H1 (cell line): ENCODE results near the gene ELP4. TPM values are rescaled to one million over a fixed set of nuclear protein-coding genes. Genes with fewer than 3 reads are reported as not detected.
"Not testable (repeated sequence)": the region's sequence is repeated elsewhere in the genome, so short reads cannot be mapped to it uniquely, and the experiment has no call there.

Source experiments
- CTCF ChIA-PET: fragments of 300-600 bp; sonication (Branson Sonifier 250); formaldehyde crosslinking; loops from one replicate; lab custom pipeline; 2021; ENCODE audit not compliant: partially characterized antibody; lab: Charles Lee
- POLR2A ChIA-PET: fragments of 300-600 bp; sonication (Branson Sonifier 250); formaldehyde crosslinking; loops from one replicate; lab custom pipeline; 2021; ENCODE audit warnings: inconsistent platforms; ENCODE audit not compliant: partially characterized antibody; lab: Charles Lee
- DNase-seq, 2 experiments: peaks; one replicate each; pipeline versions ENCODE4 v3.0.0 to v3.0.0-alpha.2; 2010 to 2022; ENCODE audit warnings: low spot score in 2 of 2, low read depth in 1 of 2, mixed read lengths in 1 of 2
- FAIRE-seq: peaks from 2 replicates; lab custom pipeline; 2011; peaks lifted over from hg19 to GRCh38; lab: Jason Lieb, UNC
- H2AFZ ChIP-seq: 2 replicates; pipeline ENCODE4 v1.8.1; 2012; ENCODE audit warnings: low read length, inconsistent platforms
- H2AK5ac ChIP-seq: 2 replicates; pipeline ENCODE4 v1.6.1; 2013; ENCODE audit warnings: low read depth, low read length
- H2BK120ac ChIP-seq: replicated peaks from 2 replicates; pipeline ENCODE3; 2013; ENCODE audit warnings: low read depth, low read length, inconsistent platforms
- H2BK12ac ChIP-seq: 2 replicates; pipeline ENCODE4 v1.6.1; 2013; ENCODE audit warnings: low read depth, low read length
- H2BK15ac ChIP-seq: 2 replicates; pipeline ENCODE4 v1.6.1; 2013; ENCODE audit warnings: low read length
- H2BK20ac ChIP-seq: 2 replicates; pipeline ENCODE4 v1.6.1; 2013; ENCODE audit warnings: low read length
- H2BK5ac ChIP-seq: 2 replicates; pipeline ENCODE4 v1.6.1; 2013; ENCODE audit warnings: low read depth, low read length
- H3K14ac ChIP-seq: 2 replicates; pipeline ENCODE4 v1.6.1; 2013; ENCODE audit warnings: inconsistent platforms; ENCODE audit not compliant: insufficient read length
- H3K18ac ChIP-seq: 2 replicates; pipeline ENCODE4 v1.6.1; 2013; ENCODE audit warnings: low read length; ENCODE audit errors: extremely low read depth
- H3K23ac ChIP-seq: 2 replicates; pipeline ENCODE4 v1.6.1; 2013; ENCODE audit warnings: inconsistent platforms; ENCODE audit not compliant: insufficient read length
- H3K23me2 ChIP-seq: 2 replicates; pipeline ENCODE4 v1.6.1; 2013; ENCODE audit warnings: low read depth, low read length
- H3K27ac ChIP-seq: 2 replicates; pipeline ENCODE4 v1.6.1; 2011; ENCODE audit warnings: low read depth, low read length, inconsistent platforms
- H3K27me3 ChIP-seq, 4 experiments: replicated peaks in 1 of 4; 1 replicate in 1 of 4; 2 replicates in 3 of 4; pipeline versions ENCODE4 v1.6.1 to v1.8.1; 2011 to 2013; ENCODE audit warnings: low read length in 3 of 4, mild to moderate bottlenecking in 3 of 4, inconsistent platforms in 2 of 4, mixed read lengths in 2 of 4, moderate library complexity in 1 of 4; ENCODE audit not compliant: control insufficient read depth in 3 of 4, insufficient read depth in 3 of 4; ENCODE audit errors: extremely low read depth in 1 of 4
- H3K36me3 ChIP-seq, 4 experiments: 2 replicates each; pipeline versions ENCODE4 v1.6.1 to v1.8.1; 2011 to 2013; ENCODE audit warnings: mild to moderate bottlenecking in 4 of 4, low read length in 3 of 4, moderate library complexity in 2 of 4, control low read depth in 1 of 4, inconsistent platforms in 1 of 4; ENCODE audit not compliant: insufficient read depth in 4 of 4, control insufficient read depth in 2 of 4
- H3K4ac ChIP-seq: replicated peaks from 2 replicates; pipeline ENCODE3; 2013; ENCODE audit warnings: low read length, low read depth, mixed read lengths, inconsistent platforms; ENCODE audit not compliant: insufficient read length
- H3K4me1 ChIP-seq, 4 experiments: replicated peaks in 1 of 4; 1 replicate in 1 of 4; 2 replicates in 3 of 4; pipeline versions ENCODE4 v1.6.1 to v1.8.1; 2011 to 2013; ENCODE audit warnings: low read length in 3 of 4, inconsistent platforms in 2 of 4, mixed read lengths in 1 of 4; ENCODE audit not compliant: insufficient read depth in 4 of 4, control insufficient read depth in 3 of 4
- H3K4me2 ChIP-seq, 2 experiments: 2 replicates each; pipeline versions ENCODE4 v1.6.1 to v1.8.1; 2011 to 2013; ENCODE audit warnings: low read depth in 2 of 2, low read length in 2 of 2, control low read depth in 1 of 2, inconsistent platforms in 1 of 2, mild to moderate bottlenecking in 1 of 2; ENCODE audit not compliant: insufficient read depth in 1 of 2
- H3K4me3 ChIP-seq, 4 experiments: fragments of 200-600, 300-600 bp in 1 of 4; sonication (generic), shearing (Covaris generic), sonication (Bioruptor Twin) in 1 of 4; 2 replicates each; pipeline versions ENCODE4 v1.5.1 to v1.8.1; 2011 to 2016; ENCODE audit warnings: low read length in 4 of 4, low read depth in 3 of 4, control low read depth in 2 of 4, inconsistent platforms in 2 of 4, mild to moderate bottlenecking in 2 of 4, mixed read lengths in 1 of 4, moderate library complexity in 1 of 4; ENCODE audit not compliant: insufficient read depth in 2 of 4; ENCODE audit errors: extremely low read depth in 1 of 4
- H3K56ac ChIP-seq: replicated peaks from 2 replicates; pipeline ENCODE3; 2013; ENCODE audit warnings: low read depth, mild to moderate bottlenecking, mixed read lengths, low read length, inconsistent platforms; ENCODE audit not compliant: insufficient read length
- H3K79me1 ChIP-seq: 2 replicates; pipeline ENCODE4 v1.6.1; 2013; ENCODE audit warnings: low read depth, low read length, control low read depth
- H3K79me2 ChIP-seq, 2 experiments: 2 replicates each; pipeline versions ENCODE4 v1.6.1 to v1.8.1; 2012 to 2013; ENCODE audit warnings: low read length in 2 of 2, mild to moderate bottlenecking in 2 of 2, inconsistent platforms in 1 of 2; ENCODE audit not compliant: insufficient read depth in 2 of 2, control insufficient read depth in 1 of 2
- H3K9ac ChIP-seq, 4 experiments: replicated peaks in 1 of 4; 1 replicate in 1 of 4; 2 replicates in 3 of 4; pipeline versions ENCODE4 v1.6.1 to v1.8.1; 2011 to 2013; ENCODE audit warnings: low read depth in 3 of 4, low read length in 3 of 4, control low read depth in 2 of 4, mild to moderate bottlenecking in 2 of 4, moderate library complexity in 2 of 4, inconsistent platforms in 1 of 4; ENCODE audit errors: extremely low read depth in 1 of 4
- H3K9me3 ChIP-seq, 2 experiments: 2 replicates each; pipeline versions ENCODE4 v1.6.1 to v1.8.1; 2012 to 2013; ENCODE audit warnings: mild to moderate bottlenecking in 2 of 2, moderate library complexity in 2 of 2, control low read depth in 1 of 2, inconsistent platforms in 1 of 2, low read depth in 1 of 2, low read length in 1 of 2, mixed read lengths in 1 of 2; ENCODE audit not compliant: insufficient read depth in 2 of 2
- H4K20me1 ChIP-seq, 2 experiments: replicated peaks in 1 of 2; 2 replicates each; pipeline versions ENCODE3 to v1.8.1; 2011 to 2013; ENCODE audit warnings: inconsistent platforms in 2 of 2, low read length in 2 of 2, mild to moderate bottlenecking in 1 of 2; ENCODE audit not compliant: insufficient read depth in 2 of 2, control insufficient read depth in 1 of 2
- H4K5ac ChIP-seq: 2 replicates; pipeline ENCODE4 v1.6.1; 2013; ENCODE audit warnings: low read length, low read depth, mixed read lengths, inconsistent platforms; ENCODE audit not compliant: insufficient read length
- H4K8ac ChIP-seq: 2 replicates; pipeline ENCODE4 v1.8.0; 2013; ENCODE audit warnings: mild to moderate bottlenecking, moderate library complexity, low read length, inconsistent platforms; ENCODE audit not compliant: insufficient read depth; ENCODE audit errors: extremely low read depth
- H4K91ac ChIP-seq: replicated peaks from 2 replicates; pipeline ENCODE3; 2013; ENCODE audit warnings: low read length, mixed read lengths, inconsistent platforms; ENCODE audit not compliant: insufficient read length
- WGBS, 2 experiments: shearing (Covaris generic) in 1 of 2; methylation state at CpG; one replicate each; pipeline versions ENCODE4 v1.1.6 to v1.1.7; 2013 to 2015; ENCODE audit warnings: low lambda C conversion rate in 2 of 2, mixed read lengths in 2 of 2, inconsistent platforms in 1 of 2, low coverage in 1 of 2, missing lambda C conversion rate in 1 of 2; ENCODE audit not compliant: insufficient replicate concordance in 2 of 2, insufficient coverage in 1 of 2, insufficient read length in 1 of 2; ENCODE audit errors: extremely low coverage in 1 of 2, missing lambda C conversion rate in 1 of 2; 5-methylcytosine and 5-hydroxymethylcytosine counted together
- polyA plus RNA-seq, 7 experiments: library from polyadenylated mRNA; depleted of rRNA in 3 of 7; stranded (reverse) in 5 of 7; unstranded in 2 of 7; fragments of >200 nt in 5 of 7; fragments of 200-250 nt in 2 of 7; gene quantifications; 1 replicate in 5 of 7; 2 replicates in 1 of 7; 4 replicates in 1 of 7; pipeline versions ENCODE4 v1.2.1 to v1.2.3, GENCODE V29; 2011 to 2013; ENCODE audit warnings: missing spikeins in 2 of 7, mixed read lengths in 2 of 7
- total RNA-seq: library from RNA; stranded (reverse); fragmentation: NEBNext Ultra II Directional; extraction: Animal tissue kit (Norgen Biotek cat#: 25700); gene quantifications from 2 replicates; pipeline ENCODE4 v1.2.1, GENCODE V29; 2021

ELP4 gene
- total and polyA plus RNA-seq, 2 of the 8 experiments (the other 6 are each of a cell fraction or from before 2014, with no cell fraction given): 14.0 to 18.6 TPM

DNA sequence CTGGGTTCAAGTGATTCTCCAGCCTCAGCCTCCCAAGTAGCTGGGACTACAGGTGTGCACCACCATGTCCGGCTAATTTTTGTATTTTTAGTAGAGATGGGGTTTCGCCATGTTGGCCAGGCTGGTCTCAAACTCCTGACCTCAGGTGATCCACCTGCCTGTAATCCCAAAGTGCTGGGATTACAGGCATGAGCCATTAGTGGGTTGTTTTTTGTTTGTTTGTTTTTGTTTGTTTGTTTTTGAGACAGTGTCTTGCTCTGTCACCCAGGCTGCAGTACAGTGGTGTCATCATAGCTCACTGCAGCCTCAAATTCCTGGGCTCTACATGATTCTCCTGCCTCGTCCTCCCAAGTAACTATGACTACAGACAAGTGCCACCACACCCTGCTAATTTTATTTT, 163.5 kb downstream of the ELP4 start:
- H3K23ac ChIP-seq, H2AFZ ChIP-seq, H4K20me1 ChIP-seq, H2BK15ac ChIP-seq, POLR2A ChIA-PET, H3K27me3 ChIP-seq, H2AK5ac ChIP-seq, H3K4me1 ChIP-seq, H3K9me3 ChIP-seq, H4K8ac ChIP-seq, H3K4ac ChIP-seq, H3K23me2 ChIP-seq, H3K79me2 ChIP-seq, H3K18ac ChIP-seq, FAIRE-seq, H3K4me2 ChIP-seq, H3K27ac ChIP-seq, H4K91ac ChIP-seq, H2BK120ac ChIP-seq, DNase-seq, CTCF ChIA-PET, H3K4me3 ChIP-seq, H3K56ac ChIP-seq, H2BK12ac ChIP-seq, H4K5ac ChIP-seq, H3K9ac ChIP-seq, H3K79me1 ChIP-seq, H2BK5ac ChIP-seq, H2BK20ac ChIP-seq, H3K36me3 ChIP-seq, H3K14ac ChIP-seq: not testable (repeated sequence)
- WGBS, 2 experiments: 95% methylated on average over 3 of the region's 3 CpGs; no CpG with 5 or more reads in 1 of the 2 experiments
